ENCODE results near the gene PLCL1.

DNA sequence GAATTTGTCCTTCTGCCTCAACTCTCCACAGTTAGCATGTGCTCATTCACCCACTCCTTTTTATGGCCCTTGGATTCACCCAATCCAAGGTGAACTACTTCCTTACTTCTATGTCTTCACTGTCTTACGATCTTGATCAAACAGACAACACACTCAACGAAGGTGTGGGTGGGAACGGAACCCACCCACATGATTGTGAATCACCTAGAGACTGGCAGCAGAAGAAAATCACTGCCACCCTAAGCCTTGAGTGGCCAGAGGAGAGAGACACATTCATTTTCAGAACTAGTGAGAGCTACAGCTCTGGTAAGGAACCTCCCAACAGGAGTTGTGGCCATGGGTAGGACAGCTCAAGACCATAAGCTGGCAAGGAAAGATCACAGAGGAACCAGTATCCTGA is 194.3 kb downstream of the PLCL1 start:
- TF ChIP-seq POLR2A (IDR thresholded peaks at IDR 0.05) (no peak), CTCF (IDR thresholded peaks at IDR 0.05) (no peak)
